Putamen (tissue), 1 donor: ENCODE measurements around the gene FAM98C.
"Not testable (repeated sequence)": the region's sequence is repeated elsewhere in the genome, so short reads cannot be mapped to it uniquely, and the experiment has no call there.

Source experiments
- DNase-seq: peaks from one replicate; pipeline ENCODE4 v3.0.0-alpha.2; 2016; ENCODE audit warnings: low spot score

Gene FAM98C

DNA sequence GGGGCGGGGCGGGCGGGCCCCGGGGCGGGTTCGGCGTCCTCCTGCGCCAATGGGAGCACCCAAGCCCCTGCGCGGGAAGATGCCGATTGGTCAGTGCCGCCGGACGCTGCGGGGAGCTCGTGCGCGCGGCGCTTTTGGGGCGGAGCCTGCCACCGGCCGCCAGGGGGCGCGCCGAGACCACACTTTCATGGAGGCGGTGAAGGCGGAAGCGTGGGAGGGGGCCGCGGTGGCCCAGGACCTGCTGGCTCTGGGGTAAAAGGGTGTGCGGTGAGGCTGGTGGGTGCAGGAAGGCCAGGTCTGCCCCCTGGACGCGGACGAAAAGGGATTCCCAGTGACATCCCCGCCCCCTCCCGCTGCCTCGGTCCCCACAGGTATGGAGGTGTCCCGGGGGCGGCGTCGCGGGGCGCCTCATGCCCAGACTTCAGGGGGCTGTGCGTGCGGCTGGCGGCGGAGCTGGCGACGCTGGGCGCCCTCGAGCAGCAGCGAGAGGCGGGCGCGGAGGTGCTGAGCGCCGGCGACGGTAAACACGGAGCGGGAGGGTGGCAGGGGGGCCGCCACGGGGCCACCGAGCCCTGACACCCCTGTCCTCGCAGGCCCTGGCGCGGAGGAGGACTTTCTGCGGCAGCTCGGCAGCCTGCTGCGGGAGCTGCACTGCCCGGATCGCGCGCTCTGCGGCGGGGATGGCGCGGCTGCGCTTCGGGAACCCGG lies at the start of gene FAM98C:
FAM98C (plus strand) TSS at position 127 of the 708 bp plus-strand sequence; CDS start at position 188, 61 bp downstream.
- peak; percentile 97 for DNase-seq

DNA sequence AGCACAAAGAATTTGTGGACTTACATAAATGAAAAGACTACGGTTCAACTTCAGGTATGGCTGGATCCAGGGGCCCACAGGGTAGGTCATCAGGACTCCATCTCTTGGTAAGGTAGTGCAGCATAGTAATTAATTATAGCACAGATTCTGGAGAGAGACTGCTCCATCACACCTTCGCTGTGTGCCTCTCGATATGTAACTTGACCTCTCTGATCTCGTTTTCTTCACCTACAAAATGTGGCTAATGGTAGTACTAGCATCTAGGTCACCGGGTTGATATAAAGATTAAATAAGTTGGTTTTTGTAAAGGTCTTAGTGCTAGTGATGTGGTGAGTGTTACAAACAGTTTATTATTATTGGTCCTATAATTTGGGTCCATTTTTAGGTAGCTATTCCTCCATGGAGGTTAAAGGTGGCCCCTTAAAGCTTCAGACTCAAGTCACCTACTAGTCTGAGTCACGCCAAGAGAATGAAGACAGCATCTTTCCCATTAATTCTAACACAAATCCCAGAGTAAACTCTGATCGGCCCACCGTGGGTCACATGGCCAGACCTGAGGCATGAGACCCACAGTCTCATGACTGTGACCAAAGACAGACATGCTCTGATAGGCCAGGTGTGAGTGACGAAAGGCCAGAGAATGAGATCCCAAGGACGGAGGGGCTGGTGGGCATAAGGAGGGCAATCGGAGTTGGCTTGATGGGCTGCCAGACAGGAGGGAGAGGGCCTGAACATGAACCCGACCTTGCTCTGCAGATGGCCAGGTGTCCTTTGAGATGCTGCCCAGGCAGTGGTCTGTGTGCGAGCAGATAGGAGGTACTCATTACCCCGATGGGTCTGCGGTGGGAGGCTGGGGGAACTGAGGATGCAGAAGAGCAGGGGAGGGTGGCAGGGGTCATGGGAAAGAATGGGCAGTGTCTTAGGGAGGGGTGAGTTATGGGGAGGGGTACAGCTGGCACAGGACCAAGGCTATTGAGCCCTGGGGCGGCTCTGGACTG lies 46.9 kb upstream of the FAM98C start:
- DNase-seq = no peak

DNA sequence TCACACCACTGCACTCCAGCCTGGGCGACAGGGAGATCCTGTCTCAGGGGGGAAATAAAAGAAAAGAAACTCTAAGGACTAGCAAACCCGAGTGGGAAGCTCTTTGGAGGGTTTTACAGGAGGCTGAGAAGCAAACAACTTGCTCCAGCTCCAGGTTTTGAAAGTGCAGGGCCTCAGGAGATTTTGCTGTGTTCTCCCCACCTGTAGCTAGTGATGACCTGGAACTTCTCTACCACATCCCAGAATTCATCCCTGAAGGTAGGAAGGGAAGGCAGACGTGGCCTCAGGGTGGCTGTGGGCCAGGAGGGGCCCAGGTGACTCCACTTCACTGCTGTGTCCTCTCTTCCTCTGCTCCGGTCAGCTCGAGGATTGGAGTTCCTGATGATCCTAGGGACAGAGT lies 44.8 kb upstream of the FAM98C start:
- no peak for DNase-seq

DNA sequence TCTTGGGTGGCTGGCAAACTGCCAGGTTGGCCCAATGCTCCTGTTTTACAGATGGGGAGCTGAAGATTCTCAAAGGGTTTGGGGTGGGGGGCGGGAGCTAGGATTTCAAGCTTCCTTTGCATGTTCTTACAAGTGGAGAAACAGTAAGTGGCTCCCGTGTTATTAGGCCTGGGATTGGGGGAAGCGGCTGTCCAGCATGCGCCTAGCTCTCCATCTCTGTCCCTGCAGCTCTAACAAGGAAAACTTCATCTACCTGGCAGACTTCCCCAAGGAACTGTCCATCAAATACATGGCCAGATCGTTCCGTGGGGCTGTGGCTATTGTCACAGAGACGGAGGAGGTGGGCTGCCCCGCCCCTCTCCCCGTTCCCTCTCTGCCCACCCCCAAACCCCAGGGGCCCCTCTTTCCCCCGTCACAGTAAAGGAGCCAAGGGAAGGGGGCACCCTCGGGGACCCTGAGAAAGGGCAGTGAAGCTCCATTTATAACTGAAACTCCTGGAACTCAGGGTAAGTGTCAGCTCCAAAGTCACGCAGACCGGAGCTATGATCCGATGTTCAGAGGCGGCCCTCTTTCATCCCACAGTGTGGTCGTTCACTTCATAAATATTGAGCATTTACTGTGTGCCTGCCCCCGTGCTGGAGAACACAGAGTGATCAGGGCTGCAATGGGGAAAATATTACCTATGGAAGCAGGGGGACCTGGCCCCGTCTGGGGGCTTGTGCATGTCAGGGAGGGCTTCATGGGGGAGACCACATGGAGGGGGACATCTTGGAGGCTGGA lies 43.5 kb upstream of the FAM98C start:
- DNase-seq = no peak

DNA sequence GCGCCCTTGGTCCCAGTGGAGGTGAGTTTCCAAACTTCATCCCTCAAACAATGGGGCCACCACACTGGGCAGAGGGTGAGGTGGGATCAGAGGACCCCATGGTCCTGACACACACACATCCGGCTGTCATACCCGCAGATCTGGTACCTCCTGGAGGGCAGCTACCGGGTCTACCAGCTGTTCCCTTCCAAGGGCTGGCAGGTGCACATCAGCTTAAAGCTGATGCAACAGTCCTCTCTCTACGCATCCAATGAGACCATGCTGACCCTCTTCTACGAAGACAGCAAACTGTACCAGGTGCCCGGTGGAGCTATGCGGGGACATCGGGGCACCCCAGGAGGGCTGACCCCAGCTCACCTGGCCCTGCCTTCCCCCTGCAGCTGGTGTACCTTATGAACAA lies 42.5 kb upstream of the FAM98C start:
- DNase-seq = no peak

DNA sequence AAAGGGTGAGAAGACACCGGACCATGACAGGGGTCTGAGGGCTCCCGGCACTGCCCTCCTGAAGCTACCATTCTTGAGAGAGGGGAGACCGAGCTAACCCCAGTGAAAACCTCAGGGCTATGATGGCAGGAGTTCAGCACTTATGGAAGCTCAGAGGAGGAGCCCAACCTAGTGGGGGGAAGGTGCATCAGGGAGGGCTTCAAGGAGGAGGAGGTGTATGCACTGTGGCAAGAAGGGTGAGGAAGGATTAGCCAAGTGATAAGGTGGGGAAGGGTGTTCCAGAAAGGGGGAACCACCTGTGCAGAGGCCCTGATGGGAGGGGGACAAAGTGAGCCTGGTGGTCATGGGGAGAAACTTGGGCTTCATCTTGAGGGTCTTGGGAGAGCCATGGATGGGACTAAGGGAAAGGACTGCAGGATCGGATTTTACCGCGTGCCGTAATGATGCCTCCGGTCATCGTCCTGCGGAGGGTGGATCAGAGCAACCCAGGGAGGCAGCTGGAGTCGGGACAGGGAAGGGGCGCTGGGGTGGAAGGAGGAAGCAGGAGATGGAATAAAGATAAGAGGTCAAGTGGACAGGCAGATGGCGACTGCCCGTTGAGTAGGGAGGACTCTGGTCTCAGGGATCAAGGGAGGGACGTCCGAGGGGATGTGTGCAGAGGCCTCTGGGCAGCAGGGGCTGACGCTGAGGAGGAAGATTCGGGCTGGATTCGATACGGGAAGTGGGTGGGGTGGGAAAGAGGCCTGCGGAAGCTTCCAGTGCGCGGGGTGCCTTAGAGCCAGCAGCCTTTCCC lies 41.9 kb upstream of the FAM98C start:
- no peak for DNase-seq

DNA sequence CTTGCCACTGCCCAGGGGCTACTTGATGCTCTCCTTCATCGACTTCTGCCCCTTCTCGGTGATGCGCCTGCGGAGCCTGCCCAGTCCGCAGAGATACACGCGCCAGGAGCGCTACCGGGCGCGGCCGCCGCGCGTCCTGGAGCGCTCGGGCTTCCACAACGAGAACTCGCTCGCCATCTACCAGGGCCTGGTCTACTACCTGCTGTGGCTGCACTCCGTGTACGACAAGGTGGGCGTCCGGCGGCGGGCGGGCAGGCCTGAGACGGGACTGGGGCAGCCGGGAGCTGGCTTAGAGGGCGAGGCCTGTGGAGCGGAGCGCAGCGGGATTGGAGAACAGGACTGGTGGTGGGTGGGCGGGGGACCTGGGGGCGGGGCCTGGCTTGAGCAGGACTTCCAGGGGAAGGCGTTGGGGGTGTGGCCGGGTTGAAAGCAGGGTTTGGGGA lies 41.2 kb upstream of the FAM98C start:
- no peak for DNase-seq

DNA sequence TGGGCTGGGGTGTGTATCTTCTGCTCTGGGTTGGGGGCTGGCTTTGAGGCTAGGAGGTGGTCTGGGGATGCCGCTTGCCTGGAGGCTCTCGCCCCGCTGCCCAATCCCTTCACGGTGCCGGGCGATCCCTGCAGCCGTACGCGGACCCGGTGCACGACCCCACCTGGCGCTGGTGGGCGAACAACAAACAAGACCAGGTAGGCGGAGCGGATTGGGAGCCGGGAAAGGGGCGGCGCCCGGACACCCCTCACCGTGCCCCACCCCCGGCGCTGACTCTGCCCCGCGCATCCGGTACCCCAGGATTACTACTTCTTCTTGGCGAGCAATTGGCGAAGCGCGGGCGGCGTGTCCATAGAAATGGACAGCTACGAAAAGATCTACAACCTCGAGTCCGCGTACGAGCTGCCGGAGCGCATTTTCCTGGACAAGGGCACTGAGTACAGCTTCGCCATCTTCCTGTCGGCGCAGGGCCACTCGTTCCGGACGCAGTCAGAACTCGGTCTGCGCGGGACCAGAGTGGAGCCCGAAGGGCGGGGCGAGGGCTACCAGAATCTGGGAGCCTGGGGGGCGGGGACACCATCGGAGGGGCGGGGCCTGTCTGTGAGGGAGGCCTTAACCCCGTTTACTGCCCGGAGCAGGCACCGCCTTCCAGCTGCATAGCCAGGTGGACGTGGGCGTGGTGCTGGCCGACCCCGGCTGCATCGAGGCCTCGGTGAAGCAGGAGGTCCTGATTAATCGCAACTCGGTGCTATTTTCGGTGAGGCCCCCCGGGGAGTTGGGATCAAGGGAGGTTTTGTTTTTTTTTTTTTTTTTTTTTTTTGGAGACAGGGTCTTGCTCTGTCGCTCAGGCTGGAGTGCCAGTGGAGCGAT lies 40.6 kb upstream of the FAM98C start:
- no peak for DNase-seq

DNA sequence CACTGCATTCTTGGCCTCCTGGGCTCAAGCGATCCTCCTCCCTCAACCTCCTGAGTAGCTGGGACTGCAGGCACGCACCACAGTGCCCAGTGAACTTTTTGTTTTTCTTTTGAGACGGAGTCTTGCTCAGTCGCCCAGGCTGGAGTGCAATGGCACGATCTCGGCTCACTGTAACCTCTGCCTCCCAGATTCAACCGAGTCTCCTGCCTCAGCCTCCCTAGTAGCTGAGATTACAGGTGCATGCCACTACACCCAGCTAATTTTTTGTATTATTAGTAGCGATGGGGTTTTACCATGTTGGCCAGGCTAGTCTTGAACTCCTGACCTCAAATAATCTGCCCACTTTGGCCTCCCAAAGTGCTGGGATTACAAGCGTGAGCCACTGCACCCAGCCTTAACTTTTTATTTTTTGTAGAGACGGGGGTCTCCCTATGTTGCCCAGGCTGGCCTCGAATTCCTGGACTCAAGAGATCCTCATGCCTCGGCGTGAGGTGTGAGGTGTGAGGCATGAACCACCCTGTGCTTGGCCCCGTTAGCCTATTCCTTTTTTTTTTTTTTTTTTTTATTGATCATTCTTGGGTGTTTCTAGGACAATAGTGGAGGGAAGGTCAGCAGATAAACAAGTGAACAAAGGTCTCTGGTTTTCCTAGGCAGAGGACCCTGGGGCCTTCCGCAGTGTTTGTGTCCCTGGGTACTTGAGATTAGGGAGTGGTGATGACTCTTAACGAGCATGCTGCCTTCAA lies 39.8 kb upstream of the FAM98C start:
- DNase-seq = not testable (repeated sequence)

DNA sequence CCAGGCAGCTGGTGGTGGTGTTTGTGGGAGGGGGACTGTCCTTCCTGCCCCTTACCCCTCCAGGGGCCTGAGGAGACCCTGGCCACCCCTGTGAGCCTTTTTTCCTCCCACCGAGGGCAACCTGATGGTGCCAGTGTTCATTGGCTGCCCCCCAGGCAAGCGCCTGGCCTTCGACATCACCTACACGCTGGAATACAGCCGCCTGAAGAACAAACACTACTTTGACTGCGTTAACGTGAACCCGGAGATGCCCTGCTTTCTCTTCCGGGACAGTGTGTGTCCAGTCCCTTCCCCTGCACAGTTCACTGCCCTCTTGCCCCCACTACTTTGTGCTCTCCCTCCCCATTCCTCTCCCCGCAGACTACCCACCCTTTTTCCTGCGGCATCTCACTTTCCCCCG lies 35.9 kb upstream of the FAM98C start:
- DNase-seq = no peak

DNA sequence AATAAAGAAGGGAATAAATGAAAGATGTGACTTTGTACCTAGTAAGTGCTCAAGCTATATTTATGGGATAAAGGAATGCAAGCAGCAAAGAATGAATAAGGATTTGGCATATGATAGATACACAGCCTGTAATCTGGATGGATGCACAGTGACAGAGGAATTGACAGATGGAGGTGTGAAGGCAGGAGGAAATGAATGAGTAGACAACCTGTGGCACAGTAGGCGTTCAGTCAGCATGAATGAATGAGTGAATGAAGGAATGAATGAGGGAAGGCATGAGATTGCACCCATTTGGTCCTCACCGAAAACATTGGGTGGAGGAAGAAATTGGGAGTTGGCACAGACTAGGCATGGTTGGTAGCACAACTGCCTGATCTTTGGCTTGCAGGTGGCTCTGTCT lies 33.3 kb upstream of the FAM98C start:
- DNase-seq = no peak

DNA sequence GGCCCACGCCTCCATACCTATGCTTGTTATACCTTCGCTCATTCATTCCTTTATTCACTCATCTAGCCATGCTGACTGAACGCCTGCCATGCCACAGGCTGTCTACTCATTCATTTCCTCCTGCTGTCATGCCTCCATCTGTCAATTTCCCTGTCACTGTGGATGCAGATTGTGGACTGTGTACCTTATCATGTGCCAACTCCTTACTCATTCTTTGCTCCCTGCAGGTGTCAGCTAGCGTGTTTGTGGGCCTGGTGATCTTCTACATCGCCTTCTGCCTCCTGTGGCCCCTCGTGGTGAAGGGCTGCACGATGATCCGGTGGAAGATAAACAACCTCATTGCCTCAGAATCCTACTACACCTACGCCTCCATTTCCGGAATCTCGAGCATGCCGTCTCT lies 32.6 kb upstream of the FAM98C start:
- no peak for DNase-seq

DNA sequence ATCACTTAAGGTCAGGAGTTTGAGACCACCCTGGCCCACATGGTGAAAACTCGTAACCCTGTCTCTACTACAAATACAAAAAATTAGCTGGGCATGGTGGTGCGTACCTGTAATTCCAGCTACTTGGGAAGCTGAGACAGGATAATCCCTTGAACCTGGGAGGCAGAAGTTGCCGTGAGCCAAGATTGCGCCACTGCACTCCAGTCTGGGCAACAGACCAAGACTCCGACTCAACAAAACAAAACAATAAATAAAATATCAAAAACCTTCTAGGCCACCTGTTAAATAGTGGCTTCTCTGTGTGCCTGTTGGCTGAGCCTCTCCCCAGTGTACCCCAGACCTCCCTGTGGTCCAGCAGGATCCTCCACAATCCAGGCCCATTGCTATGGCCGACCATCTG lies 31.8 kb upstream of the FAM98C start:
- DNase-seq = no peak

DNA sequence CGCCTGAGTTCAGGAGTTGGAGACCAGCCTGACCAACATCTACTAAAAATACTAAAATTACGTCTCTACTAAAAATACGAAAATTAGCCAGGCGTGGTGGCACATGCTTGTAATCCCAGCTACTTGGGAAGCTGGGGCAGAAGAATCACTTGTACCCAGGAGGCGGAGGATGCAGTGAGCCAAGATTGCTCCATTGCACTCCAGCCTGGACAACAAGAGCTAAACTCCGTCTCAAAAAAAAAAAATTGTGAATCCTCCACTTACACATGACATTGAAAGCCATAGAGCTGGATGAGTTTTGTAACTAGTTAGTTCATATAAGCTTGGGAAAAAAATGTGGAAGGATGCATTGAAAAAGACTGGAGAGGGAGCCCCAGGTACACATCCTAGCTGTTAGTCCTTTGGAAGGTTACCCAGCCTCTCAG lies 29.0 kb upstream of the FAM98C start:
- DNase-seq = no peak

DNA sequence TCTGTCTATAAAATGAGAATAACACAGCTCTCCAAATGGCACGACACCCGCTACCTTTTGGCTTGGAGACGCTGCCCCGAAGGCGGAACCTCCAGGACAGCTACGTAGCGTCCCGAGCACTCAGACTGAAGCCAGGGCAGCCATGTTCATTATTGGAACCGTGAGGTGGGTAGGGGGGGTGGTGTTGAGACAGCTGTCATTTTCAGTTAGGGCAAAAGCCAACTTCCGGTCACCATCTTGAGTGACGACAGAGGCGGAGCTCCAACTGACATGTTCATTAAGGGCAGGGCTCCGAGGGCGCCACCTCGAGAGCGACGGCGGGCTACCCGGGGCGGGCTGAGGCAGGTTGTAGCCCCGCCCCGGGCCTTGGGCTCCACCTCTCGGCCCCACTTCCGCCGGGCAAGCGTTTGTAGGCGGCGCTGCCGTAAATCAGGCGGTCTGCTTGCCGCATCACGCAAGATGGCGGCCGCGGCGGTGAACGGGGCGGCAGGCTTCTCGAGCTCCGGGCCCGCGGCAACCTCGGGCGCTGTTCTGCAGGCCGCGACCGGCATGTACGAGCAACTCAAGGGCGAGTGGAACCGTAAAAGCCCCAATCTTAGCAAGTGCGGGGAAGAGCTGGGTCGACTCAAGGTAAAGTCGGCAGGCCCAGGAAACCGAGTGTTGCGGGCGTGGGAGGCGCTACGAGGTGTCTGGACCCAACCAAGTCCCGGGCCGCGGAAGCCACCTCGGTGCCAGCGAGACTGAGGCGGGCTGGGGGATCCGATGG lies 28.4 kb upstream of the FAM98C start, which contains the start of gene PSMD8:
PSMD8 (plus strand) TSS at position 240 of the 766 bp plus-strand sequence; CDS start at position 271, 31 bp downstream.
- peak; percentile 100 for DNase-seq

DNA sequence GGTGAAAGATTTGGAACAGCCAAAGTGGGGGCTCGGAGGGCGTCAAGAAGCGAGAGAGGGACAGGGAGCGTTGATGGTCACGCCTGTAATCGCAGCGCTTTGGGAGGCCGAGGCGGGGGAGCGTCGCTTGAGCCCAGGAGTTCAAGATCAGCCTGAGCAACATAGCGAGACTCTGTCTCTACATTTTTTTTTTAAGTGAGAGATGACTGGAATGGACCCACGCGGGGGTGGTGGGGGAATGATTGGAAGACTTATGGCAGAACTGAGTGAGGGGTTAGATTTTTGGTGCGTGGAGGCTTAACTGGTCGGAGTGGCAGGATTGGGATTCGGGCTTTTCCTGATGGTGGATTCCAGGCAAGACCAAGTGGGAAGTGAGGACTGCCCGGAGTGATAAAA lies 27.8 kb upstream of the FAM98C start:
- no peak for DNase-seq

DNA sequence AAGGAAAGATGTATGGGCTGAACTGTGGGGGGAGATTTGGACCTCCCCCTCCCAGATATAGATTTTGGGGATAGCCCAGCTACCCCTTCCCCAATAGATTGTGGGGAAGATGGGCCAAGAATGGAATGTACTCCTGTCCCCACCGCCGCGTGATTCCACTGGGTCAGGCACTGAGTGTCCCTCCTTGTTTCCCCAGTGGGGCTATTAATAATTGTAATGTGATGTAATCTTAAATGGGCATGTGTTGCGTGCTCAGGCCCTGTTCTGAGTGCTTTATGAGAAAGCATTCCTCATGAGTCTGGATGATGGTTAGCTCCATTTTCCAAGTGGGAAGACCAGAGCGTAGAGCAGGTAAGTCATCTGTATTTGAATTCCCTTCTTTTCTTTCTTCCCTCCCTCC lies 27.1 kb upstream of the FAM98C start:
- no peak for DNase-seq

DNA sequence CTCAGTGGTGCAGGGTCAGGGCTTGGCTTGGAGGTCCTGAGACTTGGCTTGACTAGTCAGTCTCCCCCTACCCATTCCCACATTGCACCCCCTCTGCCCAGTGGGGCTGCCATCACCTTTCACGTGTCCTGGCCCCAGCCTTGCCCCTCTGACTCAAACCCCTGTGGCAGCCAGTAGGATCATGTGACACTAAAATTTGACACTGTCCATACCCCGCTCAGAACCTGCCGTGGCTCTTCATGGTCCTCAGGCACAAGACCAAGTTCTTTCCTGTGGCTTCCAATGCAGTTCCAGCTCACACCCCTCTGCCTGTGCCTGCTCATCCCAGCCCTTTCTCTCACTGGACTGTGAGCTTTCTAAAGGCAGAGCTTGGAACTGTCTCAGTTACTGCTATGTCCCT lies 26.3 kb upstream of the FAM98C start:
- DNase-seq = no peak

DNA sequence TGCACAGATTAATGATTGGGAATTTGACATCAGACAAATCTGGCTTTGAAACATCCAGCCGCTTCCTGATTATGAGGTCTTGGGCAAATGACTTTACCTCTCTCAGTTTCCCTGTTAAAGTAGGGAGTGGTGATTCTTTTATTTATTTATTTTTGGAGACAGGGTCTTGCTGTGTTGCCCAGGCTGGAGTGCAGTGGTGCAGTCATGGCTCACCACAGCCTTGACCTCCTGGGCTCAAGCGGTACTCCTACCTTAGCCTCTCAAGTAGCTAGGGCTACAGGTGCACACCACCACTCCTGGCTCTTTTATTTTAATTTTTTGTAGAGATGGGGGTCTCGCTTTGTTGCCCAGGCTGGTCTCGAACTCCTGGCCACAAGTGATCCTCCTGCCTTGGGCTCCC lies 25.8 kb upstream of the FAM98C start:
- no peak for DNase-seq
